Sigmoid colon (tissue), 4 donors: ENCODE measurements around the gene OGFR.

ENCODE experiments used
- CTCF ChIP-seq, 4 experiments: fragments of 450-650 bp in 3 of 4; fragments of 200-600 bp in 1 of 4; IDR thresholded peaks; one replicate each; pipeline ENCODE4 v1.5.1; 2016 to 2019; ENCODE audit warnings: antibody characterized with exemption in 4 of 4, mild to moderate bottlenecking in 3 of 4, moderate library complexity in 2 of 4
- POLR2A ChIP-seq, 2 donors: fragments of 450-650 bp; IDR thresholded peaks; one replicate each; pipeline ENCODE4 v1.6.1; 2016; ENCODE audit warnings: antibody characterized with exemption in 2 of 2, mild to moderate bottlenecking in 2 of 2, moderate library complexity in 2 of 2
- POLR2AphosphoS5 ChIP-seq, 4 donors: sonication (generic); formaldehyde crosslinking; IDR thresholded peaks; one replicate each; pipeline ENCODE4 v1.6.1; 2017; ENCODE audit warnings: antibody characterized with exemption in 4 of 4

- TF ChIP-seq POLR2A (IDR thresholded peaks at IDR 0.05) (no peak), CTCF (IDR thresholded peaks at IDR 0.05) (no peak), POLR2AphosphoS5 (IDR thresholded peaks at IDR 0.05) (no peak)
These were observed 41.2 kb upstream of the OGFR start for GRCh38 chr20:62763404-62763803.
